HepG2 (cell line): ENCODE data around the gene TRAPPC3. TPM values are rescaled to one million over a fixed set of nuclear protein-coding genes. Genes with fewer than 3 reads are reported as not detected.
A peak's percentile ranks its signal among the peaks of the same experiment; 100 is the strongest.

ENCODE experiments used
- ATAD3A ChIP-seq: sonication (generic); formaldehyde crosslinking; IDR thresholded peaks from 2 replicates; pipeline ENCODE4 v1.4.0; 2020; ENCODE audit warnings: missing genetic modification reagents
- GATA4 ChIP-seq: sonication (generic); IDR thresholded peaks from 2 replicates; pipeline ENCODE4 v1.6.1; 2016; ENCODE audit warnings: antibody characterized with exemption, low read depth, borderline replicate concordance
- GZF1 ChIP-seq: sonication (generic); formaldehyde crosslinking; IDR thresholded peaks from 2 replicates; pipeline ENCODE4 v1.5.1; 2020; ENCODE audit warnings: mild to moderate bottlenecking, missing genetic modification reagents
- KDM1A ChIP-seq: IDR thresholded peaks from 2 replicates; pipeline ENCODE4 v1.6.1; 2016; ENCODE audit warnings: missing compliant biosample characterization
- KDM2A ChIP-seq: sonication (generic); formaldehyde crosslinking; IDR thresholded peaks from 2 replicates; pipeline ENCODE4 v1.4.0; 2020; ENCODE audit warnings: low read depth, missing genetic modification reagents, borderline replicate concordance
- MATR3 ChIP-seq: sonication (generic); formaldehyde crosslinking; IDR thresholded peaks from 2 replicates; pipeline ENCODE4 v1.4.0; 2020; ENCODE audit warnings: missing genetic modification reagents
- NFKBIZ ChIP-seq: IDR thresholded peaks from 2 replicates; pipeline ENCODE4 v1.6.1; 2018; ENCODE audit warnings: missing genetic modification reagents, missing compliant biosample characterization
- TCF12 ChIP-seq, 2 experiments: fragments of 450-650 bp in 1 of 2; sonication (generic) in 1 of 2; formaldehyde crosslinking in 1 of 2; IDR thresholded peaks; 2 replicates each; pipeline versions ENCODE4 v1.6.1 to v1.8.0; 2017 to 2022; ENCODE audit warnings: antibody characterized with exemption in 1 of 2, mild to moderate bottlenecking in 1 of 2, missing genetic modification reagents in 1 of 2, moderate library complexity in 1 of 2
- ZNF550 ChIP-seq: sonication (generic); formaldehyde crosslinking; IDR thresholded peaks from 2 replicates; pipeline ENCODE4 v1.4.0; 2020; ENCODE audit warnings: mild to moderate bottlenecking, missing genetic modification reagents, borderline replicate concordance
- ZNF570 ChIP-seq: sonication (generic); formaldehyde crosslinking; IDR thresholded peaks from 2 replicates; pipeline ENCODE4 v1.4.0; 2020; ENCODE audit warnings: mild to moderate bottlenecking, missing genetic modification reagents, borderline replicate concordance
- ZNF790 ChIP-seq: sonication (generic); formaldehyde crosslinking; IDR thresholded peaks from 2 replicates; pipeline ENCODE4 v1.8.0; 2022; ENCODE audit warnings: missing genetic modification reagents, mild to moderate bottlenecking, borderline replicate concordance
- polyA plus RNA-seq, 8 experiments: library from polyadenylated mRNA; depleted of rRNA in 3 of 8; stranded (reverse) in 7 of 8; unstranded in 1 of 8; fragments of >200 nt; fragmentation: Illumina TruSeq in 4 of 8; extraction: Trizol in 4 of 8; gene quantifications; 2 replicates each; pipeline versions ENCODE4 v1.2.1 to v1.2.3, GENCODE V29; 2011 to 2016; ENCODE audit warnings: low read depth in 4 of 8, missing spikeins in 1 of 8, mixed read lengths in 1 of 8; ENCODE audit not compliant: insufficient read depth in 1 of 8
- total RNA-seq, 5 experiments: library from RNA; depleted of rRNA; stranded (reverse); fragments of >200 nt; fragmentation: Illumina TruSeq; extraction: Trizol; gene quantifications; 2 replicates each; pipeline ENCODE4 v1.2.3, GENCODE V29; 2016; ENCODE audit warnings: low read depth in 1 of 5
- TF ChIP-seq, protein P1 (sequence below): sonication (generic); formaldehyde crosslinking; IDR thresholded peaks from 2 replicates; pipeline ENCODE4 v1.4.0; 2020; ENCODE audit warnings: missing genetic modification reagents, borderline replicate concordance
- TF ChIP-seq, protein P2 (sequence below): IDR thresholded peaks from 2 replicates; pipeline ENCODE4 v1.6.1; 2016; ENCODE audit warnings: missing biosample characterization, missing genetic modification reagents, low read depth
- TF ChIP-seq, protein P3 (sequence below): sonication (generic); formaldehyde crosslinking; IDR thresholded peaks from 2 replicates; pipeline ENCODE4 v1.4.0; 2020; ENCODE audit warnings: missing genetic modification reagents
- TF ChIP-seq, protein P4 (sequence below): sonication (generic); formaldehyde crosslinking; IDR thresholded peaks from 2 replicates; pipeline ENCODE4 v1.5.1; 2020; ENCODE audit warnings: missing genetic modification reagents, mild to moderate bottlenecking, borderline replicate concordance
- TF ChIP-seq, protein P5 (sequence below): sonication (generic); formaldehyde crosslinking; IDR thresholded peaks from 2 replicates; pipeline ENCODE4 v1.4.0; 2020; ENCODE audit warnings: missing genetic modification reagents, mild to moderate bottlenecking, borderline replicate concordance

The TRAPPC3 gene
- total and polyA plus RNA-seq, 2 of the 13 experiments (the other 11 are each of a cell fraction or from before 2014, with no cell fraction given) = 53.7 to 62.4 TPM

DNA sequence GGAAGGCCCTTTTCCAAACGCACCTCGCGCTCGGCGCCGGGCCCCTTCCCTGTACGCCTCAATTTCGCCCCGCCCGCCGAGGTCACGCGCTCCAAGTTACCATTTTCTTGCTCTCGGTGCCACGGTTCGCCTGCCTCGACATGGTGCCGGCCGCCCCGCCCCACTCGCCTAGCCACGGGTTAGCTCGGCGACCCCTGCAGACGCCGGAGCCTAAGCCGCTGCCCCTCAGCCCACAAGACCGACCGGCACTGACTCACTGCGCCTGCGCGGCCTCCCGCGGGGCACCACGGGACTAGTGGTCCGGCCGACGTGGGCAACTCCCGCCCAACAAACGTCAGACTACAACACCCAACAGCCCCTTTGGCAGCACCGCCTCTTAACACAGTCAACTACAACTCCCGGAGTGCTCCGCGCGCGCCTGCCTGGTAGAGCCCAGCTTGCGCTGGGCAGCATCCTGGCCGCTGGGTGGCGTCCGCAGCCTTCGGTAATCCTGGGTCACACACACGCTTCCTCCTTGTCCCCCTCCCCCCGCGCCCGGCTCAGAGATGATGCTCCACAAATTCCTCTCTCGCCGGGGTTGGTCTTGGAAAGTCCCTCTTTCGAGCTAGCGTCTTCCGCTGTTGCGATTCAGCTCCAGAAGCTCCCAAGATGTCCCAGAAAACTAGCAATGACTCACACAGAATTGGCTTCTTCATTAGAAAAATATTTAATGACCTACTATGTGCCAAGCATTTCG, at the start of gene TRAPPC3 (continued):
- TF ChIP-seq, protein P1, sequence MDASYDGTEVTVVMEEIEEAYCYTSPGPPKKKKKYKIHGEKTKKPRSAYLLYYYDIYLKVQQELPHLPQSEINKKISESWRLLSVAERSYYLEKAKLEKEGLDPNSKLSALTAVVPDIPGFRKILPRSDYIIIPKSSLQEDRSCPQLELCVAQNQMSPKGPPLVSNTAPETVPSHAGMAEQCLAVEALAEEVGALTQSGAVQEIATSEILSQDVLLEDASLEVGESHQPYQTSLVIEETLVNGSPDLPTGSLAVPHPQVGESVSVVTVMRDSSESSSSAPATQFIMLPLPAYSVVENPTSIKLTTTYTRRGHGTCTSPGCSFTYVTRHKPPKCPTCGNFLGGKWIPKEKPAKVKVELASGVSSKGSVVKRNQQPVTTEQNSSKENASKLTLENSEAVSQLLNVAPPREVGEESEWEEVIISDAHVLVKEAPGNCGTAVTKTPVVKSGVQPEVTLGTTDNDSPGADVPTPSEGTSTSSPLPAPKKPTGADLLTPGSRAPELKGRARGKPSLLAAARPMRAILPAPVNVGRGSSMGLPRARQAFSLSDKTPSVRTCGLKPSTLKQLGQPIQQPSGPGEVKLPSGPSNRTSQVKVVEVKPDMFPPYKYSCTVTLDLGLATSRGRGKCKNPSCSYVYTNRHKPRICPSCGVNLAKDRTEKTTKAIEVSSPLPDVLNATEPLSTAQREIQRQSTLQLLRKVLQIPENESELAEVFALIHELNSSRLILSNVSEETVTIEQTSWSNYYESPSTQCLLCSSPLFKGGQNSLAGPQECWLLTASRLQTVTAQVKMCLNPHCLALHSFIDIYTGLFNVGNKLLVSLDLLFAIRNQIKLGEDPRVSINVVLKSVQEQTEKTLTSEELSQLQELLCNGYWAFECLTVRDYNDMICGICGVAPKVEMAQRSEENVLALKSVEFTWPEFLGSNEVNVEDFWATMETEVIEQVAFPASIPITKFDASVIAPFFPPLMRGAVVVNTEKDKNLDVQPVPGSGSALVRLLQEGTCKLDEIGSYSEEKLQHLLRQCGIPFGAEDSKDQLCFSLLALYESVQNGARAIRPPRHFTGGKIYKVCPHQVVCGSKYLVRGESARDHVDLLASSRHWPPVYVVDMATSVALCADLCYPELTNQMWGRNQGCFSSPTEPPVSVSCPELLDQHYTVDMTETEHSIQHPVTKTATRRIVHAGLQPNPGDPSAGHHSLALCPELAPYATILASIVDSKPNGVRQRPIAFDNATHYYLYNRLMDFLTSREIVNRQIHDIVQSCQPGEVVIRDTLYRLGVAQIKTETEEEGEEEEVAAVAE (CRISPR knock-in tag) = peak; percentile 88; the same call in 1 of the 2 replicates
- TF ChIP-seq MATR3 (CRISPR knock-in tag) = no peak
- TF ChIP-seq TCF12 (IDR thresholded peaks at IDR 0.05) = no peak
- no peak for TF ChIP-seq TCF12 (CRISPR knock-in tag; IDR thresholded peaks at IDR 0.05)
- TF ChIP-seq KDM1A (CRISPR knock-in tag) = no peak
- no peak for TF ChIP-seq GZF1 (CRISPR knock-in tag)
- TF ChIP-seq, protein P2, sequence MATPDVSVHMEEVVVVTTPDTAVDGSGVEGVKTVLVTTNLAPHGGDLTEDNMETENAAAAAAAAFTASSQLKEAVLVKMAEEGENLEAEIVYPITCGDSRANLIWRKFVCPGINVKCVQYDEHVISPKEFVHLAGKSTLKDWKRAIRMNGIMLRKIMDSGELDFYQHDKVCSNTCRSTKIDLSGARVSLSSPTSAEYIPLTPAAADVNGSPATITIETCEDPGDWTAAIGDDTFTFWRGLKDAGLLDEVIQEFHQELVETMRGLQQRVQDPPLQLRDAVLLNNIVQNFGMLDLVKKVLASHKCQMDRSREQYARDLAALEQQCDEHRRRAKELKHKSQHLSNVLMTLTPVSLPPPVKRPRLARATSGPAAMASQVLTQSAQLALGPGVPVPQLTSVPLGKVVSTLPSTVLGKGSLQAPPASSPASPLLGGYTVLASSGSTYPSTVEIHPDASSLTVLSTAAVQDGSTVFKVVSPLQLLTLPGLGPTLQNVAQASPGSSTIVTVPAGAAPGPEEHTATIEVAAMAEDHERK (CRISPR knock-in tag) = peak; percentile 96
- TF ChIP-seq, protein P3, sequence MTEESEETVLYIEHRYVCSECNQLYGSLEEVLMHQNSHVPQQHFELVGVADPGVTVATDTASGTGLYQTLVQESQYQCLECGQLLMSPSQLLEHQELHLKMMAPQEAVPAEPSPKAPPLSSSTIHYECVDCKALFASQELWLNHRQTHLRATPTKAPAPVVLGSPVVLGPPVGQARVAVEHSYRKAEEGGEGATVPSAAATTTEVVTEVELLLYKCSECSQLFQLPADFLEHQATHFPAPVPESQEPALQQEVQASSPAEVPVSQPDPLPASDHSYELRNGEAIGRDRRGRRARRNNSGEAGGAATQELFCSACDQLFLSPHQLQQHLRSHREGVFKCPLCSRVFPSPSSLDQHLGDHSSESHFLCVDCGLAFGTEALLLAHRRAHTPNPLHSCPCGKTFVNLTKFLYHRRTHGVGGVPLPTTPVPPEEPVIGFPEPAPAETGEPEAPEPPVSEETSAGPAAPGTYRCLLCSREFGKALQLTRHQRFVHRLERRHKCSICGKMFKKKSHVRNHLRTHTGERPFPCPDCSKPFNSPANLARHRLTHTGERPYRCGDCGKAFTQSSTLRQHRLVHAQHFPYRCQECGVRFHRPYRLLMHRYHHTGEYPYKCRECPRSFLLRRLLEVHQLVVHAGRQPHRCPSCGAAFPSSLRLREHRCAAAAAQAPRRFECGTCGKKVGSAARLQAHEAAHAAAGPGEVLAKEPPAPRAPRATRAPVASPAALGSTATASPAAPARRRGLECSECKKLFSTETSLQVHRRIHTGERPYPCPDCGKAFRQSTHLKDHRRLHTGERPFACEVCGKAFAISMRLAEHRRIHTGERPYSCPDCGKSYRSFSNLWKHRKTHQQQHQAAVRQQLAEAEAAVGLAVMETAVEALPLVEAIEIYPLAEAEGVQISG (CRISPR knock-in tag) = peak; percentile 96
- no peak for TF ChIP-seq ZNF570 (CRISPR knock-in tag)
- TF ChIP-seq ZNF550 (CRISPR knock-in tag) = no peak
- 0 out of 2 replicates have a peak, but pooled peaks have one; percentile 6 for TF ChIP-seq NFKBIZ (CRISPR knock-in tag)
- no peak for TF ChIP-seq ATAD3A (CRISPR knock-in tag)
- TF ChIP-seq, protein P4, sequence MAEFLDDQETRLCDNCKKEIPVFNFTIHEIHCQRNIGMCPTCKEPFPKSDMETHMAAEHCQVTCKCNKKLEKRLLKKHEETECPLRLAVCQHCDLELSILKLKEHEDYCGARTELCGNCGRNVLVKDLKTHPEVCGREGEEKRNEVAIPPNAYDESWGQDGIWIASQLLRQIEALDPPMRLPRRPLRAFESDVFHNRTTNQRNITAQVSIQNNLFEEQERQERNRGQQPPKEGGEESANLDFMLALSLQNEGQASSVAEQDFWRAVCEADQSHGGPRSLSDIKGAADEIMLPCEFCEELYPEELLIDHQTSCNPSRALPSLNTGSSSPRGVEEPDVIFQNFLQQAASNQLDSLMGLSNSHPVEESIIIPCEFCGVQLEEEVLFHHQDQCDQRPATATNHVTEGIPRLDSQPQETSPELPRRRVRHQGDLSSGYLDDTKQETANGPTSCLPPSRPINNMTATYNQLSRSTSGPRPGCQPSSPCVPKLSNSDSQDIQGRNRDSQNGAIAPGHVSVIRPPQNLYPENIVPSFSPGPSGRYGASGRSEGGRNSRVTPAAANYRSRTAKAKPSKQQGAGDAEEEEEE (CRISPR knock-in tag) = no peak; the same call in 1 of the 2 replicates
- no peak for TF ChIP-seq ZNF790 (CRISPR knock-in tag)
- TF ChIP-seq KDM2A (CRISPR knock-in tag) = peak; percentile 69
- TF ChIP-seq GATA4 = no peak; the same call in 1 of the 2 replicates
- TF ChIP-seq, protein P5, sequence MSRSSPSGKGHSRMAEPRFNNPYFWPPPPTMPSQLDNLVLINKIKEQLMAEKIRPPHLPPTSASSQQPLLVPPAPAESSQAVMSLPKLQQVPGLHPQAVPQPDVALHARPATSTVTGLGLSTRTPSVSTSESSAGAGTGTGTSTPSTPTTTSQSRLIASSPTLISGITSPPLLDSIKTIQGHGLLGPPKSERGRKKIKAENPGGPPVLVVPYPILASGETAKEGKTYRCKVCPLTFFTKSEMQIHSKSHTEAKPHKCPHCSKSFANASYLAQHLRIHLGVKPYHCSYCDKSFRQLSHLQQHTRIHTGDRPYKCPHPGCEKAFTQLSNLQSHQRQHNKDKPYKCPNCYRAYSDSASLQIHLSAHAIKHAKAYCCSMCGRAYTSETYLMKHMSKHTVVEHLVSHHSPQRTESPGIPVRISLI (CRISPR knock-in tag) = peak; percentile 31; the same call in 1 of the 2 replicates
